C4-2B (cell line): ENCODE data around the gene KREMEN1.
A peak's percentile ranks its signal among the peaks of the same experiment; 100 is the strongest.

Source experiments
- H3K27ac ChIP-seq: fragments of 450-650 bp; 2 replicates; pipeline ENCODE4 v1.5.1; 2017
- CTCF ChIP-seq: fragments of 450-650 bp; conservative IDR thresholded peaks from 2 replicates; pipeline ENCODE4 v1.5.1; 2017; ENCODE audit warnings: mild to moderate bottlenecking
- ZFX ChIP-seq: fragments of 450-650 bp; IDR thresholded peaks from 2 replicates; pipeline ENCODE4 v1.6.1; 2017

The KREMEN1 gene

GRCh38 chr22:29202212-29203192 is 129.7 kb downstream of the KREMEN1 start:
- no peak overlapping the region for H3K27ac ChIP-seq
- TF ChIP-seq ZFX: no peak
- TF ChIP-seq CTCF: peak; percentile 45

- no peak overlapping the region for H3K27ac ChIP-seq
- TF ChIP-seq ZFX (no peak), CTCF (no peak)
Observed at GRCh38 chr22:29203488-29204454, 130.9 kb downstream of the KREMEN1 start.

GRCh38 chr22:29204455-29205183 is 131.8 kb downstream of the KREMEN1 start:
- TF ChIP-seq ZFX: no peak
- no peak for TF ChIP-seq CTCF
- no peak overlapping the region for H3K27ac ChIP-seq

- no peak for TF ChIP-seq ZFX
- no peak for TF ChIP-seq CTCF
- H3K27ac ChIP-seq: peak overlapping the region; percentile 24
Observed at GRCh38 chr22:29205252-29205593, 132.4 kb downstream of the KREMEN1 start.

GRCh38 chr22:29205594-29206371 is 132.9 kb downstream of the KREMEN1 start, which contains the start of gene EMID1:
EMID1 (plus strand) TSS chr22:29205896; CDS start chr22:29206039, 143 bp downstream.
- TF ChIP-seq CTCF: no peak; the same call in 1 of the 2 replicates
- TF ChIP-seq ZFX: no peak
- peak within 1 kb of the TSS; percentile 24 for H3K27ac ChIP-seq

GRCh38 chr22:29206372-29207242 is 133.8 kb downstream of the KREMEN1 start:
- no peak for TF ChIP-seq ZFX
- TF ChIP-seq CTCF: no peak
- H3K27ac ChIP-seq: peak overlapping the region; percentile 24
